Cardiac muscle cell (in vitro differentiated cells and primary cell): ENCODE results near the gene TMTC2. TPM values are rescaled to one million over a fixed set of nuclear protein-coding genes. Genes with fewer than 3 reads are reported as not detected.

Experiments
- DNase-seq, 2 donors: peaks; one replicate each; pipeline versions ENCODE4 v3.0.0 to v3.0.0-alpha.2; 2010 to 2017; ENCODE audit warnings: low read depth in 1 of 2, low spot score in 1 of 2
- H3K27ac ChIP-seq: fragments of 200-600 bp; sonication (generic); 2 replicates; pipeline ENCODE4 v1.5.1; 2016
- H3K27me3 ChIP-seq: fragments of 200-600 bp; sonication (generic); 2 replicates; pipeline ENCODE4 v1.6.0; 2016; ENCODE audit warnings: control low read depth
- H3K36me3 ChIP-seq: fragments of 200-600 bp; sonication (generic); 2 replicates; pipeline ENCODE4 v1.5.1; 2016; ENCODE audit warnings: control low read depth
- H3K4me1 ChIP-seq: fragments of 200-600 bp; sonication (generic); 2 replicates; pipeline ENCODE4 v1.8.1; 2017; ENCODE audit warnings: low read depth, mild to moderate bottlenecking, mixed run types
- H3K4me3 ChIP-seq: fragments of 200-600 bp; sonication (generic); 2 replicates; pipeline ENCODE4 v1.5.1; 2016; ENCODE audit warnings: mild to moderate bottlenecking
- H3K9me3 ChIP-seq: fragments of 200-600 bp; sonication (generic); 2 replicates; pipeline ENCODE4 v1.5.1; 2017; ENCODE audit warnings: low read depth, mild to moderate bottlenecking, control low read depth
- CTCF ChIP-seq: IDR thresholded peaks from 2 replicates; pipeline ENCODE4 v1.5.1; 2012; ENCODE audit warnings: low read depth, mild to moderate bottlenecking, low read length
- polyA plus RNA-seq: library from polyadenylated mRNA; unstranded; fragments of >200 nt; fragmentation: Nextera tagmentation; extraction: Ambion mirVana; gene quantifications from 2 replicates; pipeline ENCODE4 v1.2.1, GENCODE V29; 2016
- total RNA-seq: library from RNA; depleted of rRNA; stranded (reverse); fragments of >200 nt; gene quantifications from 2 replicates; pipeline ENCODE4 v1.2.3, GENCODE V29; 2016

TMTC2 gene
- total and polyA plus RNA-seq, 2 experiments from 2014 or later, result 0.89 to 10.8 TPM

GRCh38 chr12:82781309-82781997 is 94.7 kb downstream of the TMTC2 start:
- H3K4me1 ChIP-seq, result no peaks in the 10 kb centered on the region
- no peaks in the 10 kb centered on the region for H3K36me3 ChIP-seq
- peak in 1 of 2 donors; percentile 61 for DNase-seq
- H3K4me3 ChIP-seq, result no peak overlapping the region
- H3K27me3 ChIP-seq, result no peaks in the 10 kb centered on the region
- H3K9me3 ChIP-seq, result no peaks in the 10 kb centered on the region
- TF ChIP-seq CTCF, result no peak
- H3K27ac ChIP-seq, result no peak overlapping the region

GRCh38 chr12:82783435-82783834 is 96.7 kb downstream of the TMTC2 start:
- Histone ChIP-seq H3K9me3 (no peaks in the 10 kb centered on the region), H3K36me3 (no peaks in the 10 kb centered on the region), H3K27ac (no peak overlapping the region), H3K4me1 (no peaks in the 10 kb centered on the region), H3K27me3 (no peaks in the 10 kb centered on the region), H3K4me3 (no peak overlapping the region)
- no peak for TF ChIP-seq CTCF
- DNase-seq, result no peak

- TF ChIP-seq CTCF, result no peak
- DNase-seq, result no peak
- no peaks in the 10 kb centered on the region for H3K36me3 ChIP-seq
Observed at GRCh38 chr12:82787016-82787415, 100.3 kb downstream of the TMTC2 start.

GRCh38 chr12:82788594-82788993 is 101.9 kb downstream of the TMTC2 start:
- no peaks in the 10 kb centered on the region for H3K36me3 ChIP-seq
- no peaks in the 10 kb centered on the region for H3K27me3 ChIP-seq
- no peak for TF ChIP-seq CTCF
- H3K4me3 ChIP-seq, result no peak overlapping the region
- no peaks in the 10 kb centered on the region for H3K4me1 ChIP-seq
- no peak overlapping the region for H3K27ac ChIP-seq
- peak in 1 of 2 donors; percentile 1 for DNase-seq
- H3K9me3 ChIP-seq, result no peaks in the 10 kb centered on the region

More at GRCh38 chr12:82787016-82787415, 100.3 kb downstream of the TMTC2 start:
- H3K4me1 ChIP-seq, result no peaks in the 10 kb centered on the region
- H3K27ac ChIP-seq, result no peak overlapping the region
- H3K4me3 ChIP-seq, result no peak overlapping the region
- H3K27me3 ChIP-seq, result no peaks in the 10 kb centered on the region
- no peaks in the 10 kb centered on the region for H3K9me3 ChIP-seq

GRCh38 chr12:82789674-82790073 is 103.0 kb downstream of the TMTC2 start:
- no peaks in the 10 kb centered on the region for H3K4me1 ChIP-seq
- no peaks in the 10 kb centered on the region for H3K9me3 ChIP-seq
- H3K36me3 ChIP-seq, result no peaks in the 10 kb centered on the region
- no peaks in the 10 kb centered on the region for H3K27me3 ChIP-seq
- TF ChIP-seq CTCF, result no peak
- no peak for DNase-seq
- H3K27ac ChIP-seq, result no peak overlapping the region
- H3K4me3 ChIP-seq, result no peak overlapping the region
